ENCODE data around the gene USP53. TPM values are rescaled to one million over a fixed set of nuclear protein-coding genes. Genes with fewer than 3 reads are reported as not detected.

USP53 gene
- total and polyA plus RNA-seq, 10 of the 15 experiments (the other 5 are each of a cell fraction or from before 2014, with no cell fraction given): 0.23 to 4.0 (median 2.7) TPM

- TF ChIP-seq PAX8 (IDR thresholded peaks at IDR 0.05): no peak
- TF ChIP-seq IKZF1 (conservative IDR thresholded peaks at IDR 0.05): no peak
- TF ChIP-seq CHD4 (IDR thresholded peaks at IDR 0.05): no peak
- TF ChIP-seq, protein P1, sequence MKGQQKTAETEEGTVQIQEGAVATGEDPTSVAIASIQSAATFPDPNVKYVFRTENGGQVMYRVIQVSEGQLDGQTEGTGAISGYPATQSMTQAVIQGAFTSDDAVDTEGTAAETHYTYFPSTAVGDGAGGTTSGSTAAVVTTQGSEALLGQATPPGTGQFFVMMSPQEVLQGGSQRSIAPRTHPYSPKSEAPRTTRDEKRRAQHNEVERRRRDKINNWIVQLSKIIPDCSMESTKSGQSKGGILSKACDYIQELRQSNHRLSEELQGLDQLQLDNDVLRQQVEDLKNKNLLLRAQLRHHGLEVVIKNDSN (IDR thresholded peaks at IDR 0.05; ENCODE audit: borderline replicate concordance, extremely low read length, insufficient read depth, low read depth, low read length): no peak
- no peak for TF ChIP-seq ZNF622 (IDR thresholded peaks at IDR 0.05)
- no peak for TF ChIP-seq ESRRA (IDR thresholded peaks at IDR 0.05; ENCODE audit: low read length)
Observed at GRCh38 chr4:119165767-119166166, 46.7 kb upstream of the USP53 start (continued).

- no peak overlapping the region for H3K4me3 ChIP-seq
- no TSS peak for BruUV-seq (replicated peaks)
- CTCF ChIA-PET: no interaction called here
- H3K79me2 ChIP-seq (ENCODE audit: control insufficient read depth, insufficient read depth, low read length): no peaks in the 10 kb centered on the region
- no peaks in the 10 kb centered on the region for H3K4me1 ChIP-seq (ENCODE audit: control insufficient read depth, insufficient read depth, low read length)
- no peak overlapping the region for H2AFZ ChIP-seq (ENCODE audit: control insufficient read depth, low read depth, low read length)
- no peaks in the 10 kb centered on the region for H3K27me3 ChIP-seq (replicated peaks in 1 of 2; ENCODE audit: control insufficient read depth in 2 of 2, insufficient read depth in 2 of 2, low read length in 1 of 2)
- no peak overlapping the region for H3K4me2 ChIP-seq (ENCODE audit: control insufficient read depth, insufficient read depth)
- H3K36me3 ChIP-seq (ENCODE audit: control insufficient read depth in 2 of 2, insufficient read depth in 2 of 2, low read length in 1 of 2): no peaks in the 10 kb centered on the region
- no peaks in the 10 kb centered on the region for H4K20me1 ChIP-seq (ENCODE audit: control insufficient read depth, insufficient read depth)
- no peak overlapping the region for H3K27ac ChIP-seq (ENCODE audit: control insufficient read depth, insufficient read depth)
- intact Hi-C loops (cut with micrococcal nuclease; ENCODE audit: unreplicated experiment) (no loop called here), in situ Hi-C loops (cut with MboI) (no loop called here)
- RAD21 ChIA-PET (ENCODE audit: unreplicated experiment): no interaction called here
- SMC1A ChIA-PET (ENCODE audit: uncharacterized antibody, unreplicated experiment): no interaction called here
- no peak overlapping the region for H3K9ac ChIP-seq (ENCODE audit: control insufficient read depth, insufficient read depth, low read length)
- ATAC-seq: no peak
- POLR2A ChIA-PET: no interaction called here
- DNase-seq (ENCODE audit: low read depth, low spot score): no peak
- TF ChIP-seq NR2C1 (IDR thresholded peaks at IDR 0.05) (no peak), IRF4 (IDR thresholded peaks at IDR 0.05; ENCODE audit: low read depth, low read length) (no peak), POU2F2 (IDR thresholded peaks at IDR 0.05; ENCODE audit: borderline replicate concordance, low read depth, low read length) (no peak), FOS (IDR thresholded peaks at IDR 0.05; ENCODE audit: borderline replicate concordance, extremely low read depth, insufficient read length) (no peak), PAX8 (IDR thresholded peaks at IDR 0.05) (no peak), ZNF274 (IDR thresholded peaks at IDR 0.05; ENCODE audit: insufficient read depth, insufficient read length) (no peak), ZNF207 (IDR thresholded peaks at IDR 0.05; ENCODE audit: borderline replicate concordance) (no peak), SMAD5 (IDR thresholded peaks at IDR 0.05; ENCODE audit: low read depth) (no peak), ZNF217 (IDR thresholded peaks at IDR 0.05) (no peak), SIN3A (IDR thresholded peaks at IDR 0.05; ENCODE audit: low read depth, low read length) (no peak), MYC (IDR thresholded peaks at IDR 0.05; ENCODE audit: insufficient read depth, insufficient read length, insufficient replicate concordance, low read length, severe bottlenecking) (no peak), NBN (IDR thresholded peaks at IDR 0.05) (no peak), ATF7 (IDR thresholded peaks at IDR 0.05; ENCODE audit: low read depth) (no peak), EZH2 (IDR thresholded peaks at IDR 0.05; ENCODE audit: borderline replicate concordance, control insufficient read depth, low read depth, low read length) (no peak)
- TF ChIP-seq, protein P1 (IDR thresholded peaks at IDR 0.05; ENCODE audit: borderline replicate concordance, extremely low read length, insufficient read depth, low read depth, low read length): no peak
- TF ChIP-seq, protein P2, sequence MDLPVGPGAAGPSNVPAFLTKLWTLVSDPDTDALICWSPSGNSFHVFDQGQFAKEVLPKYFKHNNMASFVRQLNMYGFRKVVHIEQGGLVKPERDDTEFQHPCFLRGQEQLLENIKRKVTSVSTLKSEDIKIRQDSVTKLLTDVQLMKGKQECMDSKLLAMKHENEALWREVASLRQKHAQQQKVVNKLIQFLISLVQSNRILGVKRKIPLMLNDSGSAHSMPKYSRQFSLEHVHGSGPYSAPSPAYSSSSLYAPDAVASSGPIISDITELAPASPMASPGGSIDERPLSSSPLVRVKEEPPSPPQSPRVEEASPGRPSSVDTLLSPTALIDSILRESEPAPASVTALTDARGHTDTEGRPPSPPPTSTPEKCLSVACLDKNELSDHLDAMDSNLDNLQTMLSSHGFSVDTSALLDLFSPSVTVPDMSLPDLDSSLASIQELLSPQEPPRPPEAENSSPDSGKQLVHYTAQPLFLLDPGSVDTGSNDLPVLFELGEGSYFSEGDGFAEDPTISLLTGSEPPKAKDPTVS (IDR thresholded peaks at IDR 0.05; ENCODE audit: low read depth, low read length): no peak
- TF ChIP-seq, protein P3, sequence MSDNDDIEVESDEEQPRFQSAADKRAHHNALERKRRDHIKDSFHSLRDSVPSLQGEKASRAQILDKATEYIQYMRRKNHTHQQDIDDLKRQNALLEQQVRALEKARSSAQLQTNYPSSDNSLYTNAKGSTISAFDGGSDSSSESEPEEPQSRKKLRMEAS (IDR thresholded peaks at IDR 0.05; ENCODE audit: low read depth, low read length): no peak
- no peak for FAIRE-seq
- no peaks in the 10 kb centered on the region for H3K9me3 ChIP-seq (replicated peaks; ENCODE audit: control insufficient read depth, insufficient read depth, low read length)
Observed at GRCh38 chr4:119170195-119170594, 42.3 kb upstream of the USP53 start.

All from GM12878 (cell line).